Measurements from ENCODE around the gene MROH7.

The MROH7 gene

DNA sequence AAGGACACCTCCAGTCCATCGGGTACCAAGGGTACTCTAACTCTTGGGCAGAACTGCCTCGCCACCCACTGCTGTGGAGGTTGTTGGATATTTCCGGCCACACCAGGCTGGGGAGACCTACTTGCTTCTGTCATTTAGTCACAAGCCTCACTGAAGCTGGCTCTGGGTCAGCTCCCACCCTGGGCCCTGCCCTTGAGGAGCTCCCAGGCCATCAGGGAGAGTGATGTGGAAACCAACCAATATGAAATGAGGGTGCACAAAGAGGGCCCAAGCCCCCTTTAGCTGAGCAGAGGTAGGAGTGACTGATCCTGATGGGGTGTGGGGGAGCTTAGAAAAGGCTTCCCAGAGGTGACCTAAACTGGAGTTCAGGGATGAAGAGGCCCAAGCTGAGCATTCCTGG, 103.1 kb downstream of the MROH7 start:
- DNase-seq: no peak

DNA sequence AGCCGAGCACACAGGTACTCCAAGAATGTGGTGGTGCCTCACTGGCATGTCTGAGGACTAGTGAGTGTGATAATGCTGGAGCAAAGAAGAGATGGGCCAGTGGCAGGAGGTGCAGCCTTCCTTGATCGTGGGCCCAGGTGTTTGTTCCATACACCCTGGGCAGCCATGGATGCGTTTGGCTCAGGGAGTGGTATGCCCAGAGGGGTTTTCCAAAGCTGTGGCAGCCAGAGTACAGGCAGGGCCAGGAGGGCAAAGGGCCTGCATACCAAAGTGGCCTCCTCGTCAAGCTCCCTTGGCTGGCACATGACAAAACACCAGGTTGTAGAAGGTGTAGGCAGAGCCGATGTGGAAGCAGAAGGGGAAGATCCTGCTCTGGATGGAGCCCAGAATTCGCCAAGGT, 103.7 kb downstream of the MROH7 start:
- DNase-seq: no peak

DNA sequence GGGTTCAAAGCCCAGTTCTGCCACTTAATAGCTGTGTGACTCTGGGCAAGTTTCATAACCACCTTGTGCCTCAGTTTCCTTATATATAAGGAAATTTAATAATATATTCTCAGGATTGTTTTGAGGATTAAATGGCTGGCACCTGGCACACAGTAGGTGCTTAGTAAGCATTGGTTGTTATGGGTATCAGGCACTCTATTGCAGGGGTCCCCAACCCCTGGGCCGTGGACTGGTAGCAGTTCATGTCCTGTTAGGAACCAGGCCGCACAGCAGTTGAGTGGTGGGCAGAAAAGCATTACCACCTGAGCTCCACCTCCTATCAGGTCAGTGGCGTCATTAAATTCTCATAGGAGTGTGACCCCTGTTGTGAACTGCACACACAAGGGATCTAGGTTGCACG, 104.3 kb downstream of the MROH7 start:
- DNase-seq: no peak

DNA sequence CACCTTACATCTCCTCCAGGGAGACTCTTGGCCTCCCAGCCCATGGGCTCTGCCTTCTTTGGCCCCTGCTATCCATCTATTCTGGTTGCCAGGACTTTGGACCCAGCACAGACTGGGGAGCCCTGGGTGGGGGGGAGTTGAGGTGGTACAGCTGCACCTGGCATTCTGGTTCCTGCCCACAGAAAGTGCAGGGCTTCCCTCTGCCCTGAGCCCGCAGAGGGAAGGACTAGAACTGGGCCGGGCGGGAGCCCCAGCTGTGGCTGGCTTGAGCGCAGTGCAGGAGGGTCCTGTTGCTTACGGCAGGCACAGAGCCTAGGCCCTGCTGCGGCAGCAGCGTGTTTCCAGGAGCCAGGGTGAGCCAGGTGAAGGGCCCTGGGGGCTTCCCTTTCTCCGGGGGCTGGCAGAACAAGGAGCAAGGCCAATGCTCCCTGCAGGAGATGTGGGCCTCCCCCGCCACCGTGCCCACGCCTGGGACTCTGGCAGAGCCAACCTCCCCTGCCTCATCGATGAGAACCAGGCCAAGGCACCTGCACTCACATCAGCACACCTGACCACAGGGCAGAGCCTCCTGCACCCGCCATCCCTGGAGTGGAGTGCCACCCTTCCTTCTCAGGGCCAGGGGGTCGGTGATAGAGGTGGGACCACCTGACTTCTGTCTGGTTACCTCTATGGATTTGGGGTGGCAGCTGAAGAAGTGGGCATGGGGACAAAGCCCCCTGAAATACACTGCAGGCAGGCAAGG, 106.7 kb downstream of the MROH7 start:
- no peak for DNase-seq

DNA sequence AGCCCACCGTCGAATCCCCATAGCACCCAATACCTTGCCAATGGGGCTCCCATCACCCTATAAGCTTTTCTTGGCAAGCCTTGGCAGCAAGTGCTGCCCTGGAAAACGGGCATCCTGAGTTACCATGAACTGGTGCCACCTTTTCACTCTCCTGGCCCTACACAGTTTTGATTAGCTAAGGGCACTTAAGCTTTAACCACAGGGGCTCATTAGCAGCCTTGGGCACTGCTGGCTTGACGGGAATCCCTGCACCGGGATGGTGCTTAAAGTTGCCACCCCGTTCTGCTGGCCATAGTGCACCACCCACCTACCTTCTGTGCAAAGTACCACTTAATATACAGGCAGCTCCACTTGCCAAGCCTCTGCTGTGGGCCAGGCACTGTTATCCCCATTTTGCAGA, 109.0 kb downstream of the MROH7 start:
- no peak for DNase-seq

DNA sequence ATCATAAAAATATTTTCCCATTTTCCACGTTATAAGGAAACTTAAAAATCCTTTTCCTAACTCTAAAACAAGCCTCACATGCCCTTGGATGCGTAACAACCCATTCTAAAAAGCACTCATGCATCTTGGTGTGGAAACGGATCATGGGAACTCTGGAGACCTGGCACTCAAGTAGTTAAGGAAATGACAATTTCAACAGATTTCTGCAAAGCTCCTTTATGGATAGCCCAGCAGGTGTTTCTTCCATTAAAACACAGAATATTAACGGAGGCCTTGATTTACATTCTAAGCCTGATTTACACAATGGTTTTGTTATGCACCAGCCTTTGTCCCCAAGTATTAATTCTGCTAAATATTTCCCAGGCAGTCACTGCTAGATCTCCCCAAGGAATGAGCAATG, 109.8 kb downstream of the MROH7 start:
- DNase-seq: no peak

DNA sequence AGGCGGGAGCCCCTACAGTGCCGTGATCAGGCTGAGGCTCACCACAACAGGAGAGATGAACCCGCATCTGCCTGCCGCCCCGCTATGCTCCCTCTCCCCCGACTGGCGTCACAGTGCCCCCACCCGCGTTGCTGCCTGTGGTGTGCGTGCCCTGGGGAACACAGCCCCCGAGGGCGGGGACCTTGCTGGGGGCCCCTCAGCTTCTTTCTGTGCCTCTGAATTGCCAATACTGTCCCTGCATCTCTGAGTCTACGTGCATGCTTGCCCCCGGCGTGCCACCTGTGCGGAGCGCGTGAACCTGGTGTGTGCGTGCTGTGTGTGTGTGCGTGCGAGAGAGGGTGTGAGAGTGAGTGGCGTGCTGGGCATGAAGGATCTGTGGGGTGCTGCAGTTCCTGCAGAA, 112.5 kb downstream of the MROH7 start:
- DNase-seq: no peak

DNA sequence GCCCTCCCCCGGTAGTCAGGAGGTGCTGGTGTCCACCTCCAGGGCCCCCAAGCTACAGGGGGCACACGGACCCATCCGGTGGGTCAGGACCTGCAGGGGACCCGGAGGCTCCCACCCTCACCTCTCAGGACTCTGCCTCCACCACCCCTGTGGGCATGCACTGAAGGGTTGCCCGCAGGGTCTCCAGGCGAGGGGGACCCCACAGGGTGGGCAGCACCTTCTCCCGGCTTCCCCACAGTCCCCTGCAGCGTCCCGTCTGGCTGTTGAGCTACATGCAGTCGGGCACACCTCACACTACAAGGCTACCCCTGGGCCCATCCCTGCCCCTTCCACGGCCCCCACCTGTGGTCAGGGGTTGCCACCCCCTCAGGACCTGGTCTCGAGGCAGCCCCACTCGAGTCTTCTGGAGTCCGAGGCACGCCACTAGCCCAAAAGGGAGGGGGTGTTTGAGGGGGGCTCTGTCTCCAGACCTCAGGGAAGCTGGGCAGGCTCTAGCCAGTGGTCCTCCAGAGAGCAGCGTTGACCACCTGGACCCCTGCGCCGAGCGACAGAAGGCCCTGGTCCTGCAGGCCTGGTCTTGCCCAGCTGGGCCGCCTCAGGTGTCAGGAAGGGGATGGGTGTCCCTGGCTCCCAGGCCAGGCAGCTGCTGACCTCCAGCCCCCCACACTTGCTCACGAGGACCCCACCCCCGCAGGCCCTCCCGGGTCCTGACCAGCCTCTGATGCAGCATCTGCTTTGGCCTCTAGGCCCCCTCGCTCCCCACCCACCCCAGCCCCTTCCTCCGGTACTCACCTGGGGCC, 113.1 kb downstream of the MROH7 start:
- no peak for DNase-seq

DNA sequence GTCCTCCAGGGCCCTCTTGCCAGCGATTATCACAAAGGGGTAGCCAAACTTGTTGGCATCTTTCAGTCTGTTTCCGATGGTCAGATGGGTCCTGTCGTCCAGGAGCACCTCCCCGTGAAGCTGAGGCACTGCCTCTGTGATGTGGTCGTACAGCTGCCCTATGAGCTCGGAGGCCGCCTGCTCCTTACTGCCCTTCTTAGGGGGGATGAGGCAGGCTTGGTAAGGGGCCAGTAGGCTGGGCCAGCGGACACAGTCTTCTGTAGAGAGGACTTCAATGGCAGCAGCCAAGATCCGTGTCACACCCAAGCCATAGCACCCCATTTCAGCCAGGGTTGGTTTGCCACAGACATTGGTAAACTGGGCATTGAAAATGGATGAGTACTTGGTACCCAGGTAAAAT, 116.2 kb downstream of the MROH7 start:
- DNase-seq: no peak

DNA sequence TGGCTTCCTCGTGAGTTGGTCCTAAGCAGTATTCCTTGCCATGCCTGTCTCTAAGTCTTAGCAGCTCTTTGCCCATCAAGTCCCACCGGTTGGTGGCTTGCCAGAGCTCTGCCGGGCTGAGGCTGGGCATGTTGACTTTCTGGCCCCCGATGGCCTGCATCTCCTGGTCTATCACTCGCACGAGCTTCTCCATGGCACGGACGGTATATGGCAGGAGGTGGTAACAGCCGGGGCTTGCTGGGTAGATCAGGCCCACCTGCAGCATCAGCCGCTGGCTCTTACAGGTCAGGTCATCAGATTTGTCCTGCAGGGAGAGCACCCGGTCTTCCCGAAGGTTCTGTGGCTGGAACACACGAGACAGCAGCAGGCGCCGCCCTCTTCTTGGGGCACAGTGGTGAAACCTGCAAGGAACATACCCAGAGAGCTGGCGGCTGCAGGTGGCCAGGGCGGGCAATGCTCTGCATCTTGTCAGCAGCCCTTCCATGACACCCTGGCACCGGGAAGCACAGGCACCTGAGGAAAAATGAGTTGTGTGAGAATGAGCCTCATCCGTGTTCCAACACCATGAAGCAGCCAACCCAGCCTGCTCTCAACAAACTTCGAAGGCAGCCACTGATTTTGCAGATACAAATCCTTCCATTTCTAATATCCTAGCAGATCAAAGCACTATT, 117.2 kb downstream of the MROH7 start:
- no peak for DNase-seq

All from SIG-M5 (cell line).